H1 (cell line): Measurements from ENCODE around the gene MCF2L. TPM values are rescaled to one million over a fixed set of nuclear protein-coding genes. Genes with fewer than 3 reads are reported as not detected.
A peak's percentile ranks its signal among the peaks of the same experiment; 100 is the strongest.

Experiments
- CTCF ChIA-PET: fragments of 300-600 bp; sonication (Branson Sonifier 250); formaldehyde crosslinking; loops from one replicate; lab custom pipeline; 2021; ENCODE audit not compliant: partially characterized antibody; lab: Charles Lee
- POLR2A ChIA-PET: fragments of 300-600 bp; sonication (Branson Sonifier 250); formaldehyde crosslinking; loops from one replicate; lab custom pipeline; 2021; ENCODE audit warnings: inconsistent platforms; ENCODE audit not compliant: partially characterized antibody; lab: Charles Lee
- DNase-seq, 2 experiments: peaks; one replicate each; pipeline versions ENCODE4 v3.0.0 to v3.0.0-alpha.2; 2010 to 2022; ENCODE audit warnings: low spot score in 2 of 2, low read depth in 1 of 2, mixed read lengths in 1 of 2
- FAIRE-seq: peaks from 2 replicates; lab custom pipeline; 2011; peaks lifted over from hg19 to GRCh38; lab: Jason Lieb, UNC
- H2AFZ ChIP-seq: 2 replicates; pipeline ENCODE4 v1.8.1; 2012; ENCODE audit warnings: low read length, inconsistent platforms
- H2AK5ac ChIP-seq: 2 replicates; pipeline ENCODE4 v1.6.1; 2013; ENCODE audit warnings: low read depth, low read length
- H2BK120ac ChIP-seq: replicated peaks from 2 replicates; pipeline ENCODE3; 2013; ENCODE audit warnings: low read depth, low read length, inconsistent platforms
- H2BK12ac ChIP-seq: 2 replicates; pipeline ENCODE4 v1.6.1; 2013; ENCODE audit warnings: low read depth, low read length
- H2BK15ac ChIP-seq: 2 replicates; pipeline ENCODE4 v1.6.1; 2013; ENCODE audit warnings: low read length
- H2BK20ac ChIP-seq: 2 replicates; pipeline ENCODE4 v1.6.1; 2013; ENCODE audit warnings: low read length
- H2BK5ac ChIP-seq: 2 replicates; pipeline ENCODE4 v1.6.1; 2013; ENCODE audit warnings: low read depth, low read length
- H3K14ac ChIP-seq: 2 replicates; pipeline ENCODE4 v1.6.1; 2013; ENCODE audit warnings: inconsistent platforms; ENCODE audit not compliant: insufficient read length
- H3K18ac ChIP-seq: 2 replicates; pipeline ENCODE4 v1.6.1; 2013; ENCODE audit warnings: low read length; ENCODE audit errors: extremely low read depth
- H3K23ac ChIP-seq: 2 replicates; pipeline ENCODE4 v1.6.1; 2013; ENCODE audit warnings: inconsistent platforms; ENCODE audit not compliant: insufficient read length
- H3K23me2 ChIP-seq: 2 replicates; pipeline ENCODE4 v1.6.1; 2013; ENCODE audit warnings: low read depth, low read length
- H3K27ac ChIP-seq: 2 replicates; pipeline ENCODE4 v1.6.1; 2011; ENCODE audit warnings: low read depth, low read length, inconsistent platforms
- H3K27me3 ChIP-seq, 4 experiments: replicated peaks in 1 of 4; 1 replicate in 1 of 4; 2 replicates in 3 of 4; pipeline versions ENCODE4 v1.6.1 to v1.8.1; 2011 to 2013; ENCODE audit warnings: low read length in 3 of 4, mild to moderate bottlenecking in 3 of 4, inconsistent platforms in 2 of 4, mixed read lengths in 2 of 4, moderate library complexity in 1 of 4; ENCODE audit not compliant: control insufficient read depth in 3 of 4, insufficient read depth in 3 of 4; ENCODE audit errors: extremely low read depth in 1 of 4
- H3K36me3 ChIP-seq, 4 experiments: 2 replicates each; pipeline versions ENCODE4 v1.6.1 to v1.8.1; 2011 to 2013; ENCODE audit warnings: mild to moderate bottlenecking in 4 of 4, low read length in 3 of 4, moderate library complexity in 2 of 4, control low read depth in 1 of 4, inconsistent platforms in 1 of 4; ENCODE audit not compliant: insufficient read depth in 4 of 4, control insufficient read depth in 2 of 4
- H3K4ac ChIP-seq: replicated peaks from 2 replicates; pipeline ENCODE3; 2013; ENCODE audit warnings: low read length, low read depth, mixed read lengths, inconsistent platforms; ENCODE audit not compliant: insufficient read length
- H3K4me1 ChIP-seq, 4 experiments: replicated peaks in 1 of 4; 1 replicate in 1 of 4; 2 replicates in 3 of 4; pipeline versions ENCODE4 v1.6.1 to v1.8.1; 2011 to 2013; ENCODE audit warnings: low read length in 3 of 4, inconsistent platforms in 2 of 4, mixed read lengths in 1 of 4; ENCODE audit not compliant: insufficient read depth in 4 of 4, control insufficient read depth in 3 of 4
- H3K4me2 ChIP-seq, 2 experiments: 2 replicates each; pipeline versions ENCODE4 v1.6.1 to v1.8.1; 2011 to 2013; ENCODE audit warnings: low read depth in 2 of 2, low read length in 2 of 2, control low read depth in 1 of 2, inconsistent platforms in 1 of 2, mild to moderate bottlenecking in 1 of 2; ENCODE audit not compliant: insufficient read depth in 1 of 2
- H3K4me3 ChIP-seq, 4 experiments: fragments of 200-600, 300-600 bp in 1 of 4; sonication (generic), shearing (Covaris generic), sonication (Bioruptor Twin) in 1 of 4; 2 replicates each; pipeline versions ENCODE4 v1.5.1 to v1.8.1; 2011 to 2016; ENCODE audit warnings: low read length in 4 of 4, low read depth in 3 of 4, control low read depth in 2 of 4, inconsistent platforms in 2 of 4, mild to moderate bottlenecking in 2 of 4, mixed read lengths in 1 of 4, moderate library complexity in 1 of 4; ENCODE audit not compliant: insufficient read depth in 2 of 4; ENCODE audit errors: extremely low read depth in 1 of 4
- H3K56ac ChIP-seq: replicated peaks from 2 replicates; pipeline ENCODE3; 2013; ENCODE audit warnings: low read depth, mild to moderate bottlenecking, mixed read lengths, low read length, inconsistent platforms; ENCODE audit not compliant: insufficient read length
- H3K79me1 ChIP-seq: 2 replicates; pipeline ENCODE4 v1.6.1; 2013; ENCODE audit warnings: low read depth, low read length, control low read depth
- H3K79me2 ChIP-seq, 2 experiments: 2 replicates each; pipeline versions ENCODE4 v1.6.1 to v1.8.1; 2012 to 2013; ENCODE audit warnings: low read length in 2 of 2, mild to moderate bottlenecking in 2 of 2, inconsistent platforms in 1 of 2; ENCODE audit not compliant: insufficient read depth in 2 of 2, control insufficient read depth in 1 of 2
- H3K9ac ChIP-seq, 4 experiments: replicated peaks in 1 of 4; 1 replicate in 1 of 4; 2 replicates in 3 of 4; pipeline versions ENCODE4 v1.6.1 to v1.8.1; 2011 to 2013; ENCODE audit warnings: low read depth in 3 of 4, low read length in 3 of 4, control low read depth in 2 of 4, mild to moderate bottlenecking in 2 of 4, moderate library complexity in 2 of 4, inconsistent platforms in 1 of 4; ENCODE audit errors: extremely low read depth in 1 of 4
- H3K9me3 ChIP-seq, 2 experiments: 2 replicates each; pipeline versions ENCODE4 v1.6.1 to v1.8.1; 2012 to 2013; ENCODE audit warnings: mild to moderate bottlenecking in 2 of 2, moderate library complexity in 2 of 2, control low read depth in 1 of 2, inconsistent platforms in 1 of 2, low read depth in 1 of 2, low read length in 1 of 2, mixed read lengths in 1 of 2; ENCODE audit not compliant: insufficient read depth in 2 of 2
- H4K20me1 ChIP-seq, 2 experiments: replicated peaks in 1 of 2; 2 replicates each; pipeline versions ENCODE3 to v1.8.1; 2011 to 2013; ENCODE audit warnings: inconsistent platforms in 2 of 2, low read length in 2 of 2, mild to moderate bottlenecking in 1 of 2; ENCODE audit not compliant: insufficient read depth in 2 of 2, control insufficient read depth in 1 of 2
- H4K5ac ChIP-seq: 2 replicates; pipeline ENCODE4 v1.6.1; 2013; ENCODE audit warnings: low read length, low read depth, mixed read lengths, inconsistent platforms; ENCODE audit not compliant: insufficient read length
- H4K8ac ChIP-seq: 2 replicates; pipeline ENCODE4 v1.8.0; 2013; ENCODE audit warnings: mild to moderate bottlenecking, moderate library complexity, low read length, inconsistent platforms; ENCODE audit not compliant: insufficient read depth; ENCODE audit errors: extremely low read depth
- H4K91ac ChIP-seq: replicated peaks from 2 replicates; pipeline ENCODE3; 2013; ENCODE audit warnings: low read length, mixed read lengths, inconsistent platforms; ENCODE audit not compliant: insufficient read length
- BRCA1 ChIP-seq: IDR thresholded peaks from 2 replicates; pipeline ENCODE4 v1.6.1; 2012; ENCODE audit warnings: low read depth, low read length, improper control_type of control experiment
- CEBPB ChIP-seq: IDR thresholded peaks from 2 replicates; pipeline ENCODE4 v1.6.1; 2012; ENCODE audit warnings: low read depth, low read length
- CTCF ChIP-seq, 3 experiments: IDR thresholded peaks; 1 replicate in 2 of 3; 2 replicates in 1 of 3; pipeline versions ENCODE4 v1.5.1 to v1.6.1; 2011; ENCODE audit warnings: low read length in 3 of 3, mild to moderate bottlenecking in 3 of 3, inconsistent platforms in 2 of 3, low read depth in 1 of 3, moderate library complexity in 1 of 3; ENCODE audit not compliant: insufficient read depth in 1 of 3; ENCODE audit errors: control extremely low read depth in 1 of 3
- JUN ChIP-seq: IDR thresholded peaks from 2 replicates; pipeline ENCODE4 v1.6.1; 2011; ENCODE audit warnings: low read depth, mild to moderate bottlenecking, improper control_type of control experiment, low read length
- RAD21 ChIP-seq, 2 experiments: IDR thresholded peaks in 1 of 2; conservative IDR thresholded peaks in 1 of 2; 2 replicates each; pipeline ENCODE4 v1.6.1; 2011; ENCODE audit warnings: low read depth in 2 of 2, low read length in 2 of 2, improper control_type of control experiment in 1 of 2, inconsistent platforms in 1 of 2, mild to moderate bottlenecking in 1 of 2, moderate library complexity in 1 of 2
- RNF2 ChIP-seq: fragments of 200-900, 300-1000 bp; sonication (generic); IDR thresholded peaks from 2 replicates; pipeline ENCODE4 v1.7.1; 2016; ENCODE audit warnings: borderline replicate concordance, low read depth, mild to moderate bottlenecking, antibody characterized with exemption, low read length; ENCODE audit not compliant: poor library complexity, severe bottlenecking; ENCODE audit errors: missing control alignments
- TEAD4 ChIP-seq: IDR thresholded peaks from 2 replicates; pipeline ENCODE4 v1.6.1; 2012; ENCODE audit warnings: low read depth, low read length, inconsistent platforms, mixed read lengths
- WGBS, 2 experiments: shearing (Covaris generic) in 1 of 2; methylation state at CpG; one replicate each; pipeline versions ENCODE4 v1.1.6 to v1.1.7; 2013 to 2015; ENCODE audit warnings: low lambda C conversion rate in 2 of 2, mixed read lengths in 2 of 2, inconsistent platforms in 1 of 2, low coverage in 1 of 2, missing lambda C conversion rate in 1 of 2; ENCODE audit not compliant: insufficient replicate concordance in 2 of 2, insufficient coverage in 1 of 2, insufficient read length in 1 of 2; ENCODE audit errors: extremely low coverage in 1 of 2, missing lambda C conversion rate in 1 of 2; 5-methylcytosine and 5-hydroxymethylcytosine counted together
- polyA plus RNA-seq, 7 experiments: library from polyadenylated mRNA; depleted of rRNA in 3 of 7; stranded (reverse) in 5 of 7; unstranded in 2 of 7; fragments of >200 nt in 5 of 7; fragments of 200-250 nt in 2 of 7; gene quantifications; 1 replicate in 5 of 7; 2 replicates in 1 of 7; 4 replicates in 1 of 7; pipeline versions ENCODE4 v1.2.1 to v1.2.3, GENCODE V29; 2011 to 2013; ENCODE audit warnings: missing spikeins in 2 of 7, mixed read lengths in 2 of 7
- total RNA-seq: library from RNA; stranded (reverse); fragmentation: NEBNext Ultra II Directional; extraction: Animal tissue kit (Norgen Biotek cat#: 25700); gene quantifications from 2 replicates; pipeline ENCODE4 v1.2.1, GENCODE V29; 2021

Gene MCF2L
- total and polyA plus RNA-seq, 2 of the 8 experiments (the other 6 are each of a cell fraction or from before 2014, with no cell fraction given): 10.1 to 24.4 TPM

- no peak overlapping the region for H3K4me3 ChIP-seq
- peaks cover 3 to 8% (median 4%) of the 10 kb centered on the region in 4 experiments; a peak in 4 of 8 replicates for H3K36me3 ChIP-seq
- ChIA-PET POLR2A (interaction anchor here (0.7 to 1.4 kb wide), 4 partner anchors 18 to 89 kb away, joined by 3 to 6 read pairs (median 3); no protein-coding TSS in a partner anchor), CTCF (interaction anchor here (0.6 to 4.3 kb wide), 38 partner anchors 8 to 483 kb away, joined by 3 to 30 read pairs (median 5); partner anchors contain the start of gene MCF2L)
- no peak overlapping the region for H2BK15ac ChIP-seq
- no peak overlapping the region for H4K91ac ChIP-seq
- peaks cover 2% of the 10 kb centered on the region; the same call in 1 of the 2 replicates for H3K23me2 ChIP-seq
- no peak overlapping the region for H3K56ac ChIP-seq
- no peaks in the 10 kb centered on the region for H3K79me1 ChIP-seq
- no peak overlapping the region for H2BK12ac ChIP-seq
- no peaks in the 10 kb centered on the region for H3K27me3 ChIP-seq
- H4K5ac ChIP-seq: no peak overlapping the region
- H2AK5ac ChIP-seq: no peak overlapping the region
- FAIRE-seq (no peak), DNase-seq (no peak)
- H2AFZ ChIP-seq: no peak overlapping the region
- no peaks in the 10 kb centered on the region for H3K79me2 ChIP-seq
- H2BK20ac ChIP-seq: no peak overlapping the region
- H3K23ac ChIP-seq: no peak overlapping the region
- no peak overlapping the region for H3K4me2 ChIP-seq
- peak overlapping the region; percentile 35 for H2BK5ac ChIP-seq
- TF ChIP-seq JUN (no peak), RAD21 (IDR thresholded peaks at IDR 0.05 in 1 of 2, conservative IDR thresholded peaks at IDR 0.05 in 1 of 2; ENCODE audit: low read depth in 2 of 2, low read length in 2 of 2) (peak; percentile 62 to 75), CEBPB (peak; percentile 27; the same call in 1 of the 2 replicates), RNF2 (no peak), BRCA1 (no peak), TEAD4 (no peak), CTCF (IDR thresholded peaks at IDR 0.05; ENCODE audit: control extremely low read depth in 1 of 3, insufficient read depth in 1 of 3, low read depth in 1 of 3, low read length in 3 of 3) (peak in 2 of 3 experiments; percentile 65 to 77; a peak in 3 of 4 replicates)
- peaks cover 0 to 6% (median 4%) of the 10 kb centered on the region in 4 experiments; a peak in 2 of 7 replicates for H3K4me1 ChIP-seq
- no peak overlapping the region for H3K27ac ChIP-seq
- WGBS, 2 experiments: 82% methylated on average over 27 of the region's 32 CpGs; no CpG with 5 or more reads in 1 of the 2 experiments
- no peaks in the 10 kb centered on the region for H3K9me3 ChIP-seq
- H2BK120ac ChIP-seq: no peak overlapping the region
- 0 out of 2 replicates have a peak overlapping the region, but pooled peaks have one; percentile 35 for H4K8ac ChIP-seq
- H3K9ac ChIP-seq: no peak overlapping the region
- H4K20me1 ChIP-seq: no peaks in the 10 kb centered on the region
- H3K14ac ChIP-seq: no peak overlapping the region
- no peak overlapping the region for H3K4ac ChIP-seq
- H3K18ac ChIP-seq: no peak overlapping the region
These were observed 117.2 kb downstream of the MCF2L start for GRCh38 chr13:113086031-113086750.
